WTC11 (cell line): ENCODE data around the gene MCM10.

Experiments used
- SOX15 ChIP-seq: fragments of 250-450 bp; sonication (Bioruptor Pico); IDR thresholded peaks from 2 replicates; pipeline ENCODE4 v1.9.0; 2021; ENCODE audit warnings: mild to moderate bottlenecking
- TCF7 ChIP-seq: sonication (generic); formaldehyde crosslinking; IDR thresholded peaks from 2 replicates; pipeline ENCODE4 v1.8.0; 2022; ENCODE audit warnings: mild to moderate bottlenecking, low read depth, missing genetic modification reagents, moderate library complexity
- ZNF671 ChIP-seq: fragments of 250-450 bp; sonication (Bioruptor Pico); IDR thresholded peaks from 2 replicates; pipeline ENCODE4 v1.8.0; 2021; ENCODE audit warnings: mild to moderate bottlenecking
- TF ChIP-seq, protein P1 (sequence below): sonication (generic); formaldehyde crosslinking; IDR thresholded peaks from 2 replicates; pipeline ENCODE4 v1.8.1; 2022; ENCODE audit warnings: mild to moderate bottlenecking, moderate library complexity, missing genetic modification reagents
- TF ChIP-seq, protein P2 (sequence below): fragments of 200-600 bp; IDR thresholded peaks from 2 replicates; pipeline ENCODE4 v1.8.0; 2022; ENCODE audit warnings: antibody characterized with exemption
- TF ChIP-seq, protein P3 (sequence below): sonication (generic); formaldehyde crosslinking; IDR thresholded peaks from 2 replicates; pipeline ENCODE4 v1.8.0; 2022; ENCODE audit warnings: mild to moderate bottlenecking, missing genetic modification reagents
- TF ChIP-seq, protein P4 (sequence below): sonication (generic); formaldehyde crosslinking; IDR thresholded peaks from 2 replicates; pipeline ENCODE4 v1.8.0; 2022; ENCODE audit warnings: mild to moderate bottlenecking, missing genetic modification reagents

DNA sequence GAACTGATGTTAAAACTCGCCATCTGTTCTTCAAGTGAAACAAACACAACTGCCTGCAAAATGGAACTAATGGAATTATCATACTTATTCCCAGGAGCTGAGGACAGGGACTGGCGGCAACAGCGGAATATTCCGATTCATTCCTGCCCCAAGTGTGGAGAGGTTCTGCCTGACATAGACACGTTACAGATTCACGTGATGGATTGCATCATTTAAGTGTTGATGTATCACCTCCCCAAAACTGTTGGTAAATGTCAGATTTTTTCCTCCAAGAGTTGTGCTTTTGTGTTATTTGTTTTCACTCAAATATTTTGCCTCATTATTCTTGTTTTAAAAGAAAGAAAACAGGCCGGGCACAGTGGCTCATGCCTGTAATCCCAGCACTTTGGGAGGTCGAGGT, 24.7 kb upstream of the MCM10 start:
- TF ChIP-seq, protein P1, sequence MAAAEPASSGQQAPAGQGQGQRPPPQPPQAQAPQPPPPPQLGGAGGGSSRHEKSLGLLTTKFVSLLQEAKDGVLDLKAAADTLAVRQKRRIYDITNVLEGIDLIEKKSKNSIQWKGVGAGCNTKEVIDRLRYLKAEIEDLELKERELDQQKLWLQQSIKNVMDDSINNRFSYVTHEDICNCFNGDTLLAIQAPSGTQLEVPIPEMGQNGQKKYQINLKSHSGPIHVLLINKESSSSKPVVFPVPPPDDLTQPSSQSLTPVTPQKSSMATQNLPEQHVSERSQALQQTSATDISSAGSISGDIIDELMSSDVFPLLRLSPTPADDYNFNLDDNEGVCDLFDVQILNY, result no peak
- TF ChIP-seq, protein P2, sequence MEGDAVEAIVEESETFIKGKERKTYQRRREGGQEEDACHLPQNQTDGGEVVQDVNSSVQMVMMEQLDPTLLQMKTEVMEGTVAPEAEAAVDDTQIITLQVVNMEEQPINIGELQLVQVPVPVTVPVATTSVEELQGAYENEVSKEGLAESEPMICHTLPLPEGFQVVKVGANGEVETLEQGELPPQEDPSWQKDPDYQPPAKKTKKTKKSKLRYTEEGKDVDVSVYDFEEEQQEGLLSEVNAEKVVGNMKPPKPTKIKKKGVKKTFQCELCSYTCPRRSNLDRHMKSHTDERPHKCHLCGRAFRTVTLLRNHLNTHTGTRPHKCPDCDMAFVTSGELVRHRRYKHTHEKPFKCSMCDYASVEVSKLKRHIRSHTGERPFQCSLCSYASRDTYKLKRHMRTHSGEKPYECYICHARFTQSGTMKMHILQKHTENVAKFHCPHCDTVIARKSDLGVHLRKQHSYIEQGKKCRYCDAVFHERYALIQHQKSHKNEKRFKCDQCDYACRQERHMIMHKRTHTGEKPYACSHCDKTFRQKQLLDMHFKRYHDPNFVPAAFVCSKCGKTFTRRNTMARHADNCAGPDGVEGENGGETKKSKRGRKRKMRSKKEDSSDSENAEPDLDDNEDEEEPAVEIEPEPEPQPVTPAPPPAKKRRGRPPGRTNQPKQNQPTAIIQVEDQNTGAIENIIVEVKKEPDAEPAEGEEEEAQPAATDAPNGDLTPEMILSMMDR, result no peak
- TF ChIP-seq SOX15 (no peak), ZNF671 (CRISPR knock-in tag) (no peak), TCF7 (CRISPR knock-in tag) (no peak)
- TF ChIP-seq, protein P3, sequence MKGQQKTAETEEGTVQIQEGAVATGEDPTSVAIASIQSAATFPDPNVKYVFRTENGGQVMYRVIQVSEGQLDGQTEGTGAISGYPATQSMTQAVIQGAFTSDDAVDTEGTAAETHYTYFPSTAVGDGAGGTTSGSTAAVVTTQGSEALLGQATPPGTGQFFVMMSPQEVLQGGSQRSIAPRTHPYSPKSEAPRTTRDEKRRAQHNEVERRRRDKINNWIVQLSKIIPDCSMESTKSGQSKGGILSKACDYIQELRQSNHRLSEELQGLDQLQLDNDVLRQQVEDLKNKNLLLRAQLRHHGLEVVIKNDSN (CRISPR knock-in tag), result no peak
- TF ChIP-seq, protein P4, sequence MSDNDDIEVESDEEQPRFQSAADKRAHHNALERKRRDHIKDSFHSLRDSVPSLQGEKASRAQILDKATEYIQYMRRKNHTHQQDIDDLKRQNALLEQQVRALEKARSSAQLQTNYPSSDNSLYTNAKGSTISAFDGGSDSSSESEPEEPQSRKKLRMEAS (CRISPR knock-in tag), result no peak
